ENCODE data around the gene RPL27A.

RPL27A gene

DNA sequence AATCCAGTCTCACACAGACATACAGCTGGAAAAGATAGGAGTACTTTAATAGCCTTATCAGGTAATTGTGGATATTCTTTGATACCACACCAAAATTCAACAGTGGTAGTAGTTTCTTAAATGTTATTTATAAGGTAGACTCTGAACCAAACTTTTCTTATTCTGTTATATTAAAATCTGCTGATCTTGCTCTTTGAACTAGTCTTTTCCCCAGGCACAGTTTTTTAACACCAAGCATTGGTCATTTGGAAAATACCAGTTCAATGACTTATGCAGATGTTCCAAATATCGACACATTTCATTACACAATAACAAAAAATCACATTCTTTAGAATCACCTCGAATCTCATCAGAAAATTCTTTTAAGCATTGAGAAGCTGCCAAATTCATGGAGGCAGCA is 7.7 kb upstream of the RPL27A start:
- DNase-seq (ENCODE audit: low read depth in 3 of 3): no peak

- no peak for DNase-seq (ENCODE audit: low read depth in 3 of 3)
Observed at GRCh38 chr11:8676458-8676857, 6.1 kb upstream of the RPL27A start.

GRCh38 chr11:8679006-8679405 is 3.6 kb upstream of the RPL27A start:
- DNase-seq (ENCODE audit: low read depth in 3 of 3): no peak

DNA sequence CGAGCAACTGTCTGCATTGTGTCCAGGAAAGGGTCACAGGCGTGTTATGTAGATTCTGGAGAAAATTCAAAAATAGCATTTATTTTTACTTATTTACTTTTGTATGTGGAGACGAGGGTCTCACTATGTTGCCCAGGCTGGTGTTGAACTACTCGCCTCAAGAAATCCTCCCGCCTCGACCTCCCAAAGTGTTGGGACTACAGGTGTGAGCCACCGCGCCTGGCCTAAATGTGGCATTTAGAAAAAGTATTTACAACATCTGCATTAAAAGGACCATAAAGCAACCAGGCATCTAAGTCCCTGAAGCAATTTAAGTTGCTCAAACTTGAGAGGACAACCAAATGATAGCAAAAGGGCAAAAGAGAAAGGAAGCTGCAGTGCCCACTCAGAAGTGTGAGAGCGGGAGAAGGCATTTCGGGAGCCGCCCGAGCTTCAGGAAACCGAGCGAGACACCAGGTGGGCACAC is 722 bp upstream of the RPL27A start:
- DNase-seq (ENCODE audit: low read depth in 3 of 3): no peak

DNA sequence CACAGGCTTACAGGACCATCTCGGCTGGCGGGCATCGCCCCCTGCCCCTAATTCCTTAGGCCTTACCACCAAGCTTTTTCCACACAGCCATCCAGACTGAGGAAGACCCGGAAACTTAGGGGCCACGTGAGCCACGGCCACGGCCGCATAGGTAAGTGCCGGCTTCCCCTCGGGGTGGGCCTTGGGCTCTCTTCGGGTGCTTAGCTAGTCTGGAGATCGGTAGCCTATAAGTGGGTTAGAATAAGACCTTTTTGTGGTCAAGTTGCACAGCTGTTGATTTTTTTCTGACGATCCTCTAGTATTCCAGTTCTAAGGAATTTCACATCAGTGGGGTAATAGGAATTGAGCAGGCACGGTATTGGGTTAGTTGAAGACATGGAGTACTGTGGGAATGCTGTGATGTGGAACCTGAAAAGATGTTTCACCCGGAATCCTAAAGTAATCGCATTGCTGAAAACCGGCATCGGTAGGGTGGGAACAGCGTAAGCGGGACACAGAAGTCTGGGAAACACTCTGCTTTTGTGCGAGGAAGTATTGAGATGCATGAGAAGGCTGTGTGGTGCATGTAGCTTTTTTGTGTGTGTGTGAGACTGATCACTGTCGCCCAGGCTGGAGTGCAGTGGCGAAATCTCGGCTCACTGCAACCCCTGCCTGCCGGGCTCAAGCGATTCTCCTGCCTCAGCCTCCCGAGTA is 669 bp downstream of the RPL27A start:
- DNase-seq (ENCODE audit: low read depth in 3 of 3): peak in 2 of 3 experiments; percentile 22 to 34

DNA sequence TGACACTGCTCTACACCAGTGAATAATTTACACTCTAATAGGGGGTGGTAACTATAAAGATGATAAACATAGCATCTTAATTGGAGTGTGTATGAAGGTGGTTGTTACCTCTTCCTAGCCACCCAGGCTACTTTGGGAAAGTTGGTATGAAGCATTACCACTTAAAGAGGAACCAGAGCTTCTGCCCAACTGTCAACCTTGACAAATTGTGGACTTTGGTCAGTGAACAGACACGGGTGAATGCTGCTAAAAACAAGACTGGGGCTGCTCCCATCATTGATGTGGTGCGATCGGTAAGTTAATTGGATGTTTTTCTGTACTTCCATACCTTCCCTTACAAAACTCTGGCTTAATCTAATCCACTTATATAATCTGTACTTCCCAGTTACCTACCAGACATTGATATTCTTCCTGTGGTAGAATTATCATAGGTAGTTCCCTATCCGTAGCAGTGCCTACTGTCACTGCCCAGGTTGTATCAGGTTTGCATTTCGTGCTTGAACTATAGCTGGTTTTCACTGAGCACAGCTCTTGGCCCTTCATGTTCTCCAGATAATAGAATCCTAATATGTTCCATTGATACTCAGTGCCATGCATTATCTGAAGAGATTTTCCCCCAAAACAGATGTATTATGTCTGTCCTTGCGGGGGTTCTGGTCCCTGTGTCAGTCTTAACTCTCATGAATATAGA is 2.2 kb downstream of the RPL27A start:
- no peak for DNase-seq (ENCODE audit: low read depth in 3 of 3)

GRCh38 chr11:8685306-8685705 is 2.7 kb downstream of the RPL27A start:
- DNase-seq (ENCODE audit: low read depth in 3 of 3): no peak

DNA sequence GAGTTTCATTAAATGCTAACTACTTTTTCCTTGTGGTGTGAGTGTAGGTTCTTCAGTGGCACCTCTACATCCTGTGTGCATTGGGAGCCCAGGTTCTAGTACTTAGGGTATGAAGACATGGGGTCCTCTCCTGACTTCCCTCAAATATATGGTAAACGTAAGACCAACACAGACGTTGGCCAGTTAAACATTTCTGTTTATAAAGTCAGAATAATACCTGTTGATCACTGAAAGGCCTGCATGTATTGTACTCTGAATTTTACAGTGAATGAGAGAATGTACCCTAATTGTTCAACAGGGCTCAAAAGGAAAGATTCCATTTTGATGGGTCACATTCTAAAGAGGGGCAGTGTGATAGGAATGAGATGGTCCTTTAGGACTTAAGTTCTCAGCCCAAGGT is 3.2 kb downstream of the RPL27A start:
- no peak for DNase-seq (ENCODE audit: low read depth in 3 of 3)

DNA sequence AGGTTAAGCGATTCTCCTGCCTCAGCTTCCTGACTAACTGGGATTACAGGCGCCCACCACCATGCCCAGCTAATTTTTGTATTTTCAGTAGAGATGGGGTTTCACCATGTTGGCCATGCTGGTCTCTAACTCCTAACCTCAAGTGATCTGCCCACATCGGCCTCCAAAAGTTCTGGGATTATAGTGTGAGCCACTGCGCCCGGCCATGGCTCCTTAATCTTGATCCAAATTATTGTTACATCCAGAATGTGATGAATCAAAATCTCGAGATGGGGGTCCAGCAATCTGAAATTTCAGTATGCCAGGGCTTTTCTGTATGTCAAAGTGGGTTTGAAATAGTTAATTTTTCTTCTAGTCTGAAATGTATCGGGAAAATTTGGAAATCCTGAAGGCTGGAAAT is 3.7 kb downstream of the RPL27A start:
- DNase-seq (ENCODE audit: low read depth in 3 of 3): no peak

DNA sequence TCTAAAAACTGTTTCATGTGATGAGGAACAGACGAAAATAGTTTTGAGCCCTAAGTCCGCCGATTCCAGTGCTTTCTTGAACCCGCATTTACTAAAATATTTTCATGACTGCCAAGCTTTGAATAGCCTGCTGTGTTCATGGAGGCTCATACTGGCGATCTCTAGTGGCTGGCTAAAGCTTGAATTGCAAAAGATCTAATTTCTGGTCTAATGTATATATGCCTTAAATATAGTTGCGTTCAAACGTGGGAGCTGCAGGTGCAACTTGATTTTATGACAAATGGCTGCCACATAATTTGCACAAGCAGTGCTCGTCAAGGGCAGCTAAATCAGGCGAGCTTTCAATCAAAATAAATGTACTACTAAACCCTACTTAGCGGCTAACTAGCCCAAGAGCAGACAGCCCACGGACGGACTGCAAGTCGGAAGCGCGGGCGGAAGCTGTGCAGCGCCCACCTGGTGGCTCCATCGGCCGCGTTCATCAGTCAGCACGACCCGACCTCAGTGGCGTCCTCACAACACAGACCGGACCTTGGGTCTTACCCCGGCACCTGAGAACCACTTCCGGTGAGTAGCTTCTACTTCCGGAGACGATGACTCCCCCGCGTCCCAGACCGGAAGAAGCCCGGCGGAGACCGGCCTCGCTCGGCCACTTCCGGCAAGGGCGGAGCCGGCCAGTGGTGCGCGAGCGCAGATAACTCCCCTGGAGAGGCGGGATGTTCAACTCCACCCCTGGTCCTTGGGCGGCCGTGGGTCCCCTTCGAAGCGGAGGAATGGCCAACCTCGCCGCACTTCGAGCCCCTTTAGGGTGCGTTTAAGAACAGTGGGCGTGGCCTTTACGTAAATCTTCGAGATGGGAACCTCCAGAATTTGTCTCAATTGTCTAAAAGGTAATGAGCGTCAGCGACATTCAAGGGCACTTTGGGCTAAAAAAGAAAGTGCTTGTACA is 6.1 kb downstream of the RPL27A start:
- peak; percentile 78 to 86 (median 82) for DNase-seq (ENCODE audit: low read depth in 3 of 3)

DNA sequence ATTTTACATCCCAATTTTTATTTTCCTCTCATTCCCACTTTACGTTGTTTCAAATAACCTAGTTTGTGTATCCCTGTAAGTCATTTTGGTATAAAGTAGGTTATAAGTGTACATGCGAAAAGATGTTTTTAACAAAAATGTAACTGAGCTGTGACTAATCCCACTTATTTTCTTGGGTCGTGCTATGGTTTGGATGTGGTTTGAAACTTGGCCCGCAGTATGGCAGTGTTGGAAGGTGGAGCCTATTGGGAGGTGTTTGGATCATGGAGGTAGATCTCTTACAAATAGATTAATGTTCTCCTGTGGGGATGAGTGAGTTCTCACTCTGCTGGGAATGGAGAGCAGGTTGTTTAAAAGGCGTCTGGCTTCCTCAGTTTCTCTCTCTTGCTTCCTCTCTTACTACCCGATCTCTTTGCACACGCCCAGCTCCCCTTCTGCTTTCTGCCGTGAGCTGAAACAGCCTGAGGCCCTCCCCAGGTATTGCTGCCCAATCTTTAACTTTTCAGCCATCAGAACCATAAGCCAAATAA is 7.2 kb downstream of the RPL27A start:
- no peak for DNase-seq (ENCODE audit: low read depth in 3 of 3)

DNA sequence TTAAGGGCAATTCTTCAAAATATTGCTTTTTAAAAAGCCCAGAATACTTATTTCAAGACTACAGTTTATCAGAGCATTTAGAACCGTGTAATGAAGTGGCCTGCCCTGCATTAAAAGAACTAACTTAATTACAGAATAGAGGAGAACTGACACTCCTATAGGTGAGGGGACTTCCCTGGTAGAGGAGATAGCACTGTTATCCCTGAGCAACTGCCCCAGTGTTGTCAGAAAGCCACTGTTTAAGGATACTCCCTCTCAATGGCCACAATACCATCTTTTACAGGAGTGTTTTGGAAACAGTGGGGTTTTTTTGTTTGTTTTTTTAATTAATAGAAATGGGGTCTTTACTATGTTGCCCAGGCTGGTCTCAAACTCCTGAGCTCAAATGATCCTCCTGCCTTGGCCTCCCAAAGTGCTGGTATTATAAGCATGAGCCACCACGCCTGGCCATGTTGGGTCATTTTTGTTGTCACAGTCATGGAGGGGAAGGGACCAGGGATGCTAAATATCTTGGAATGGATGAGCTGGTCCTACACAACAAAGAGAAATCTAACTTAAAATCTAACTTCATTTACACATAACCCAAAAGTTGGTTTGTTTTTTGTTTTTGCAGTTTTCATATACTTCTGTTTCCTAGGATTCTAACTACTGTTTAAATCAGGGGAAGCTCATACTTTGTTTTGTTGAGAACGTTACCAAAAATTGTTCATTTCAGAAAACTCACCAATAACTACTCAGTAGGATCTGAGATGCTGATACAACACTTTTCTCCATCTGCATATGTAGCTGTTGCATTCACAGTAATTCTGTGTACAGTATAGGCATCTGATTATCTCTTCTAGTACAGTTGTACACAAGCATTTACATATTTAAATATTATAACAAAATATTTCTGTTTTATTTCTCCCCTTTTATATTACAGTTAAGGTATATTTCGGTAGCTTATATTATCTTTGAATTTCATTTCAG is 8.1 kb downstream of the RPL27A start:
- no peak for DNase-seq (ENCODE audit: low read depth in 3 of 3)

DNA sequence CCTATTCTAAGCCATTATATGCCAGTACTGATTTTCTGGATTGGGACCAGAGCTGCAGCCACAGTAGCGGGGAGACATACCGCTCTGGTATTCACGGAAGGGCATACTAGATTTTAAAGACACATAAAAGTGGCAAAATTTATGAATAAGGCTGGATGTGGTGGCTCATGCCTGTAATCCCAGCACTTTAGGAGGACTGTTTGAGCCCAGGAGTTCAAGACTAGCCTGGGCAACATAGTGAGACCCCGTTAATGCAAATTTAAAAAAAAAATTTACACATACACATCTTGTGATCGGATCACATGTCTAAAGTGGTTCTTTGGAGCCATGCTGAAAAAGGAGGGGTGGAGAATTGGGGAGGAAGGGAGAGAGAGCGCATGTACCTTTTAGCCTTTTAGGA is 9.0 kb downstream of the RPL27A start:
- no peak for DNase-seq (ENCODE audit: low read depth in 3 of 3)

GRCh38 chr11:8692417-8692816 is 9.8 kb downstream of the RPL27A start:
- DNase-seq (ENCODE audit: low read depth in 3 of 3): no peak

DNA sequence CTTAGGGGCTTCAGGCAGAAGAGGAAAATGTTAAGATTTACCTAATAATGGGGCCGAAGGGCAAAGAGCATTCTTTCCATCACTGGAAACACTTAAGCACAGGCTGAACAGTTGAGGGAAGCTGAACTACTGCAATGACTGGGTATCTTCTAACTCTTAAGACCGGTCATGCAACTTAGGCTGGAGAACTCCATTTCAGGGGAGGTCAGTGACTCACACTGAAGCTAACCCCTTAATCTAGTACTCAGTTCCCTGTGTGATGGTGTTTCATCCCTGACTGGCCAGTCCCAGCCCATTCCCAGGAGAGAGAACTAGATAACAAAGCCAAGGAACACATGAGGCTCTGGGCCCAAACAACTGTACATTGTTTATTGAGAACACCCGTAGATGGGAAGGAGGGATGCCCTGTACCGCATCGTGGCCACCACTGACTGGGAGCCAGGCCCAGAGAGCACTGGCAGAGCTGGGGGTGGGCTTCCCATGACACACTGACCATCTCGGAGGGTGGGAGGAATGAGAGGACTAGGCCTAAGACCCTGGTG is 10.5 kb downstream of the RPL27A start:
- DNase-seq (ENCODE audit: low read depth in 3 of 3): no peak

DNA sequence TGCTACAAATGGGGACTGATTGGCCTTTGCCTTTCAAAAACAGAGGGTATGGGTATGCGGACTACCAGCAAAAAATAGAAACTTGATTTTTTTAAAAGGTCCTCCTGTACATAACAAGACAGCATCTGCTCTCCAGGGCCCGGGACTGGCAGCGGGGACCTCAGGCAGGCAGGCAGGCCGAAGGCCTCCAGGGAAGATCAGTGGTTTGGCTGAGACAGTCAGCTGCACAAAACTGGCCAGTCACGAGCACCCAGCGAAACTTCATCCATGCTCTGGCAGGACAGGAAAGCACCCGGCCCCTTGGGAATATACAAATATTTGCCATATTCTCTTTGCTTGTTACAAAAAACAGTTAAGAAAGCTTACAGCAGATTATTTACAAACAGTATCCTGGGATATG is 11.0 kb downstream of the RPL27A start:
- DNase-seq (ENCODE audit: low read depth in 3 of 3): no peak

- no peak for DNase-seq (ENCODE audit: low read depth in 3 of 3)
Observed at GRCh38 chr11:8694137-8694536, 11.5 kb downstream of the RPL27A start.

- DNase-seq (ENCODE audit: low read depth in 3 of 3): no peak
Observed at GRCh38 chr11:8697054-8697453, 14.5 kb downstream of the RPL27A start.

GRCh38 chr11:8698379-8698851 is 15.8 kb downstream of the RPL27A start:
- no peak for DNase-seq (ENCODE audit: low read depth in 3 of 3)

GRCh38 chr11:8698917-8699441 is 16.4 kb downstream of the RPL27A start:
- no peak for DNase-seq (ENCODE audit: low read depth in 3 of 3)
